ENCODE results near the gene CALML6. TPM values are rescaled to one million over a fixed set of nuclear protein-coding genes. Genes with fewer than 3 reads are reported as not detected.

CALML6 gene
- total and polyA plus RNA-seq, 10 donors: 0.34 to 3.0 (median 0.69) TPM; not detected in 2

- 29 to 47% (median 43%) methylated on average over 5 to 18 of the region's 18 CpGs for WGBS, 5 donors
- Histone ChIP-seq H3K36me3 (no peaks in the 10 kb centered on the region), H3K27me3 (replicated peaks in 1 of 7) (peaks cover 0 to 6% (median 0%) of the 10 kb centered on the region in 7 donors), H3K4me1 (peaks cover 0 to 60% (median 26%) of the 10 kb centered on the region in 6 donors), H3K9me3 (no peaks in the 10 kb centered on the region), H3K4me3 (no peak overlapping the region), H3K27ac (no peak overlapping the region)
- TF ChIP-seq POLR2AphosphoS5 (IDR thresholded peaks at IDR 0.05): no peak
- TF ChIP-seq CTCF (IDR thresholded peaks at IDR 0.05 in 8 of 11, conservative IDR thresholded peaks at IDR 0.05 in 3 of 11): no peak
- TF ChIP-seq POLR2A (IDR thresholded peaks at IDR 0.05): no peak
- DNase-seq: peak; percentile 76
- intact Hi-C loops (cut with DNase I; ENCODE audit: low total_unique reads): no loop called here
Observed at GRCh38 chr1:1924386-1924785, 9.3 kb downstream of the CALML6 start.

- DNase-seq: no peak
Observed at GRCh38 chr1:1924849-1925248, 9.8 kb downstream of the CALML6 start.

GRCh38 chr1:1925437-1926345, 10.6 kb downstream of the CALML6 start:
- WGBS, 5 donors: 81 to 91% (median 86%) methylated on average over 19 to 27 of the region's 27 CpGs
- no peak for DNase-seq

More at GRCh38 chr1:1924849-1925248, 9.8 kb downstream of the CALML6 start:
- TF ChIP-seq POLR2AphosphoS5 (IDR thresholded peaks at IDR 0.05) (no peak), CTCF (IDR thresholded peaks at IDR 0.05 in 8 of 11, conservative IDR thresholded peaks at IDR 0.05 in 3 of 11) (no peak), POLR2A (IDR thresholded peaks at IDR 0.05) (no peak)
- 91 to 96% (median 94%) methylated on average over 21 of the region's 21 CpGs for WGBS, 5 donors
- H3K4me1 ChIP-seq: peaks cover 0 to 55% (median 22%) of the 10 kb centered on the region in 6 donors
- intact Hi-C loops (cut with DNase I; ENCODE audit: low total_unique reads): no loop called here
- no peaks in the 10 kb centered on the region for H3K9me3 ChIP-seq
- no peaks in the 10 kb centered on the region for H3K36me3 ChIP-seq
- H3K4me3 ChIP-seq: no peak overlapping the region
- H3K27me3 ChIP-seq (replicated peaks in 1 of 7): peaks cover 0 to 6% (median 0%) of the 10 kb centered on the region in 7 donors
- no peak overlapping the region for H3K27ac ChIP-seq

More at GRCh38 chr1:1925437-1926345, 10.6 kb downstream of the CALML6 start:
- Histone ChIP-seq H3K27ac (no peak overlapping the region), H3K9me3 (no peaks in the 10 kb centered on the region), H3K4me1 (peaks cover 0 to 47% (median 15%) of the 10 kb centered on the region in 6 donors), H3K4me3 (no peak overlapping the region), H3K36me3 (no peaks in the 10 kb centered on the region), H3K27me3 (replicated peaks in 1 of 7) (peaks cover 0 to 6% (median 0%) of the 10 kb centered on the region in 7 donors)
- no peak for TF ChIP-seq POLR2AphosphoS5 (IDR thresholded peaks at IDR 0.05)
- no peak for TF ChIP-seq POLR2A (IDR thresholded peaks at IDR 0.05)
- no peak for TF ChIP-seq CTCF (IDR thresholded peaks at IDR 0.05 in 8 of 11, conservative IDR thresholded peaks at IDR 0.05 in 3 of 11)
- intact Hi-C loops (cut with DNase I; ENCODE audit: low total_unique reads): no loop called here

All from spleen (tissue), 11 donors.